Ectodermal cell (in vitro differentiated cells): Measurements from ENCODE around the gene CAMK2D.

Experiments used
- H3K27ac ChIP-seq: 2 replicates; pipeline ENCODE4 v1.7.0; 2013; ENCODE audit warnings: mild to moderate bottlenecking, low read depth, low read length; ENCODE audit not compliant: insufficient read depth, poor library complexity, severe bottlenecking
- H3K27me3 ChIP-seq: 2 replicates; pipeline ENCODE4 v1.7.0; 2013; ENCODE audit warnings: mild to moderate bottlenecking, low read length; ENCODE audit not compliant: insufficient read depth, control insufficient read depth, poor library complexity, severe bottlenecking
- H3K36me3 ChIP-seq: one replicate; pipeline ENCODE4 v1.7.0; 2013; ENCODE audit warnings: low read length; ENCODE audit not compliant: control insufficient read depth, insufficient read depth
- H3K4me1 ChIP-seq: one replicate; pipeline ENCODE4 v1.7.0; 2013; ENCODE audit warnings: low read length; ENCODE audit not compliant: control insufficient read depth, insufficient read depth
- H3K4me3 ChIP-seq: 2 replicates; pipeline ENCODE4 v1.7.0; 2013; ENCODE audit warnings: low read depth, low read length, control low read depth; ENCODE audit not compliant: insufficient read depth
- H3K9me3 ChIP-seq: 2 replicates; pipeline ENCODE4 v1.7.0; 2013; ENCODE audit warnings: mild to moderate bottlenecking, low read length, moderate library complexity; ENCODE audit not compliant: control insufficient read depth
- WGBS, 2 experiments: methylation state at CpG; one replicate each; pipeline ENCODE4 v1.1.7; 2013; ENCODE audit warnings: missing lambda C conversion rate in 2 of 2; 5-methylcytosine and 5-hydroxymethylcytosine counted together

The CAMK2D gene

GRCh38 chr4:113404841-113405240 lies 356.7 kb downstream of the CAMK2D start:
- Histone ChIP-seq H3K27ac (no peak overlapping the region), H3K27me3 (no peaks in the 10 kb centered on the region), H3K4me3 (no peak overlapping the region), H3K4me1 (no peaks in the 10 kb centered on the region), H3K9me3 (no peaks in the 10 kb centered on the region), H3K36me3 (no peaks in the 10 kb centered on the region)
- WGBS, 2 experiments, result 91 to 98% methylated on average over 2 of the region's 2 CpGs

- Histone ChIP-seq H3K4me3 (no peak overlapping the region), H3K27me3 (no peaks in the 10 kb centered on the region), H3K4me1 (no peaks in the 10 kb centered on the region), H3K36me3 (no peaks in the 10 kb centered on the region), H3K27ac (no peak overlapping the region), H3K9me3 (no peaks in the 10 kb centered on the region)
- 90 to 95% methylated on average over 4 of the region's 4 CpGs for WGBS, 2 experiments
These were observed 357.4 kb downstream of the CAMK2D start for GRCh38 chr4:113404167-113404571.
